NCI-H2081 treated with DMSO at 0.1 percent for 48 hours (cell line): ENCODE measurements around the gene TMEM203.
"Not testable (repeated sequence)": the region's sequence is repeated elsewhere in the genome, so short reads cannot be mapped to it uniquely, and the experiment has no call there.

ENCODE experiments used
- DNase-seq: peaks from one replicate; lab custom pipeline; 2025; lab: John Stamatoyannopoulos, UW

Gene TMEM203

DNA sequence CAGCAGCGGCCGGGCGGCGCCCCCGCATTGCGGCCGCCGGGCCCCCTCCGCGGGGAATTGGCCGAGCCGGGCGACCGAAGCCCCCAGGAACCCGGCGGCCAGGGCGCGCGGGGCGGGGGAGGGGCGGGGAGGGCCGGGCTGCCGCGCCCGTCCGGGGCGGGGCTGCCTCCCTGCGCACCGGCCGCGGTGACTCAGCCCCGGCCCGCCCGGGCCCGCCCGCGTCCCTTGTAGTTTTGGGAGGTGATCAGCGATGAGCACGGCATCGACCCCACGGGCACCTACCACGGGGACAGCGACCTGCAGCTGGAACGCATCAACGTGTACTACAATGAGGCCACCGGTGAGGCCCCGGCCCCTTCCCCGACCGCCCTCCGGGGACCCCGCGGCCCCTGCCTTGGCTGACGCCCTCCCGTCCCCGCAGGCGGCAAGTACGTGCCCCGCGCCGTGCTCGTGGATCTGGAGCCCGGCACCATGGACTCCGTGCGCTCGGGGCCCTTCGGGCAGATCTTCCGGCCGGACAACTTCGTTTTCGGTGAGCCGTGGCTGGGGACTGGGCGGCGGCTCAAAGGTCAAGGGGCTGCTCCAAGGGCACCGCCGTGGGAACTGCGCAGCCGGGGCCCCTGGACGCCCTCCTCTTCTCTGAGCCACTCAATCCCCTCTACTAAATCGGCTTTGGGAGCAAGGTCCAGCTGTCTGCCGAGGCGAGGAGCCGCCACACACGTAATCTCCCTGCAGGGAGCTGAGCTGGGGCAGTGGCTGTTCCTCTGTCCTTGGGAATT, 36.2 kb upstream of the TMEM203 start:
- DNase-seq: no peak

DNA sequence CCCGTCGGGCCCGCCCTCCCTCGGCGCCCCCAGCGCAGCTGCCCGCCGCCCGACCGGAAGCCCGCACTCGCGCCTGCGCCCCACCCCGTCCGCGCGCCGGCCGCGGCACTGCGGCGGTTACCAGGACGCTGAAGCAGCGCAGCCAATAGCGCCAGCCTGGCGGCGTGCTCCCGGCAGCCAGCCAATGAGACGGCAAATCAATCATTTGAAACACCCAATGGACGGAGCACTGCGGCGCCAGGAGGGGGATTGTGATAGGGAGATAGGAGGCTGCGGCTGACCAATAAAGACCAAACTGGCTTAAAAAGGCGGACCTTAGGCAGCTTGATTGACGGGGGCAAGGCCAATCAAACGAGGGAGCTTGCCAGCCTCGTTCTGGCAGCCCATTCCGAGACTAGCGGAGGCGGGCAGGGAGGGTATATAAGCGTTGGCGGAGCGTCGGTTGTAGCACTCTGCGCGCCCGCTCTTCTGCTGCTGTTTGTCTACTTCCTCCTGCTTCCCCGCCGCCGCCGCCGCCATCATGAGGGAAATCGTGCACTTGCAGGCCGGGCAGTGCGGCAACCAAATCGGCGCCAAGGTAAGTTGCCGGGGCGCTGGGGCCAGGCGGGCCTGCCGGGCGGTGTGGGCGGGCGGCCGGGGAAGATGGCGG, 35.5 kb upstream of the TMEM203 start, which contains the start of gene TUBB4B:
Gene TUBB4B (plus strand): TSS at position 447 of the 649 bp plus-strand sequence. CDS start 74 bp downstream, at position 521.
- DNase-seq: peak; percentile 99

DNA sequence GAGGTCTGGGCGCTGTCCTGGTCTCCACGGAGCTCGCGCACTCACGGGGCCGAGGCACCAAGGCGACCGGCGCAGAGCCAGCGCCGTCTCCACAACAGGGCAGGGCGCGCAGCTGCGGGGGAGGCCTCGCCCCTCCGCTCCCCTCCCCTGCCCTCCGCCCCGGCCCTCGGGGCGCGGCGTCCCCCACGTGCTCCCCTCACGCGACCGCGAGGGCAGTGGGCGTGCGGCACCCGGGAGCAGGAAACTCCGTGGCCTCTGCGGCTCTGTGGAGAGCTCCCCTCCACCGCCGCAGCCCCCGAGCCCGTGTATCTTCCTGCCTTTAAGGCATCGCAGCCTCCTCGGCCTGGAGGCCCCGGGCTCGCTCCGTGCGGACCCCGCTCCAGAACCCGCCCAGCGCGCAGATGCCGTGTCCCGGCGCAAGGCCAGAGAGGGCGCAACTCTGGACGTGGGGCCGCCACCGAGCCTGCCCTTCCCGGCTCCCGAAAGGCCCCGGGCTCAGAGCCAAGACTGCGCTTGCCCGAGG, 34.9 kb upstream of the TMEM203 start:
- DNase-seq: peak; percentile 21

DNA sequence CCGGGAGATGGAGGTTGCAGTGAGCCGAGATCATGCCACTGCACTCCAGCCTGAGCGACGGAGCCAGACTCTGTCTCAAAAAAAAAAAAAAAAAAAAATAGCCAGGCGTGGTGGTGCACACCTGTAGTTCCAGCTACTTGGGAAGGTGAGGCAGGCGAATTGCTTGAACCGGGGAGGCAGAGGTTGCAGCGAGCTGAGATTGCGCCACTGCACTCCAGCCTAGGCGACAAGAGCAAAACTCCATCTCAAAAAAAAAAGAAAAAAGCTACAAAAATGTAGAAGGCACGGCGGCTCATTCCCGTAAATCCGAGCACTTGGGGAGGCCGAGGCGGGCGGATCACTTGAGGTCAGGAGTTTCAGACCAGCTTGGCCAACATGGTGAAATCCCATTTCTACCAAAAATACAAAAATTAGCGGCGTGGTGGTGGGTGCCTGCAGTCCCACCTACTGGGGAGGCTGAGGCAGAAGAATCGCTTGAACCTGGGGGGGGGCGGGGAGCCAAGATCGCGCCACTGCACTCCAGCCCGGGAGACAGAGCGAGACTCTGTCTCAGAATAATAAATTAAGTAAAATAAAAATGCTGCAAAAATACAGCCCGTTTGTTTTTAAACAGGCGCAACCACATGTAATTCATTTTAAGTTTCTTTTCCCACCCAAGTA, 34.2 kb upstream of the TMEM203 start:
- not testable (repeated sequence) for DNase-seq

DNA sequence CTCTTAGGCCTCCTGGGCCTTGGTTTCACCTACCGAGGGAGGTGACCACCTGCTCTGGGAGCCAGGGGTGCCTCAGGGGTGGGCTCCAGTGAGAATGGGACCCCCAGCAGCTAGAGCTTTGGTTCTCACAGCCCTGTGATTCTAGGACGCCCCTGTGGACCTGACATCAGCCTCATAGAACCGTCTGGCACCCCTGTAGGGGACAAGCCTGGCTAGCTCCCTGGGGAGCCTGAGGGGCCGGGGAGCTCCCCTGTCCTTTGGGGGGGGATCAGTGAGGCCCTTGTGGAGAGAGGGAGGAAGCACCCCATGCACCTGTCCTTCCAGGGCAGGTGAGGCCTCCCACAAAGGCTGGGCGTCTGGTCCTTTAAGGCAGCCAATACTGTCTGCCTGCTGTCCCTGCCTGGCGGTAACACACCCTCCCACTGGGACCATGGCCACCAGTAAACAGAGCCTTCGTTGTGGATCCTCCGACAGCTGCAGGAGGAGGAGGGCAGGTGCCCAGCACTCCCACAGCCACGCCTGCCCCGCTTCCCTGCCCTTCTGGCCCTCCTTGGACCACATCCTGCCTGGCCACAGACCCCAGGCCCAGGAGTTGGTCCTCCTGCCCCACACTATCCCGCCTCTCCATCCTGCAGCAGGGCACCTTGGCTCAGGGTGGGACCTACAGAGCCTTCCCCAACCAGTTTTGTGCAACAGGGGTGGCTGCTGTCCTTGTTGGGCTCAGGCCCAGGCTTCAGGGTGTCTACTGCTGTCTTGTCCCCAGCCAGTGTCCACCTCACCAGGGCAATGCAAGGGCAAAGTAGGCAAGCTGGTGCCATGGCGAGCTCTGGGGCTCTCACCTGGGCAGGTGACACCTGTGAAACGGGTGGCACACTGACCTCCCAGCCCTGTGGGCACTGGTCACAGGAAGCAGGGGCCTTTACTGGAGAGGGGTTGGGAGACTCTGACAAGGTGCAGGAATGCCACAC, 32.6 kb upstream of the TMEM203 start:
- DNase-seq: peak; percentile 20

DNA sequence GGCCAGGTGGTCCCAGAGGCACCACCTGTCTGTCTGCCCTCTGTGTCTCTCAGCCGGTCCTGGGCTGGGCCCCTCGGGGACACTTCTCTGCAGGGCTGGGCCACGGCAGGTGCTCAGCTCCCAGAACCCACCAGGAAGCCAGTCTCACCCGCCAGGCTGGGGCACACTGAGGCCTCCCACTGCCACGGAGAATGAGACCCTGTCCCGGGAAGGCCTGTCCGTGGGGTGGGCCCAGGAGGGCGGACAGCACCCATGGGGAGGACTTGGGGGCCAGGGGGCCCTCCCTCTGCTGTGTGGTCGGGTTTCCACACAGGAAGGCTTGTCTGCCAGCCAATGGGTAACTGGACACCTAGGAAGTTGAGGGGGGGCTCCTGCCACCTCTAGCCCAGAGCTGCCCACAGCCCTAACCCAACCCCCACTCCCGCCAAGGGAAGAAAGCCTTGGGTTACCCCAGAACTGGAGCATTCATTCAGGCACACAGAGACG, 31.5 kb upstream of the TMEM203 start:
- no peak for DNase-seq

DNA sequence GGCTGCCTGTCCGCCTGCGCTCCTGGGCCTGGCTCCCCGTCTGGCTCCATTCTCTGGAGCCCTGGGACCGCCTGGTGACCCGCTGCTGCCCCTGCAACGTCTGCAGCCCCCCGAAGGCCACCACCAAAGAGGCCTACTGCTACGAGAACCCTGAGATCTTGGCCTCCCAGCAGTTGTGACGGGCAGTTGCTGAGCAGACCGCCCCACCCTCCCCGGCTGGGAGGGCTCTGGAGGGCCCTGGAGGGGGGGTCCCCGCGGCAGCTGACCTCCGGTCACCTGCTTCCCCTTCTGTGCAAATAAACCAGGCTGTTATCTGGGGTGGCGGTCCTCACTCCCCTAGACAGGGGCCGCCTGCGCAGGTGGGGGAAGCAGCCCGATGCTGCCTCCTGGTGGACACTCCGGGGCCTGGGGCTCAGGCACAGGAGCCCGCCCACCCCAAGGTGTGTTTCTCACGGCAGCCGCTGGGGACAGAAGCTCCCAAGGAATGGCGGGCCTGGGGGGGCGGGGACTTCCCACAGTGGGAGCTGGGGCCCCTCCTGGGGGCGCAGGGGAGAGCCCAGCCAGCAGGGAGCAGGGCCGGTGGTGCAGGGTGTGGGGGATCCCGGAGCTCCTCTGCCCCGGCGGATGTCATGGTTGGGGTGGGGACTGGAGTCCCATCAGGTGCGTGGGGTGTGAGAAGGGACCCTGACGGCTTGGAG, 30.9 kb upstream of the TMEM203 start:
- peak; percentile 34 for DNase-seq

DNA sequence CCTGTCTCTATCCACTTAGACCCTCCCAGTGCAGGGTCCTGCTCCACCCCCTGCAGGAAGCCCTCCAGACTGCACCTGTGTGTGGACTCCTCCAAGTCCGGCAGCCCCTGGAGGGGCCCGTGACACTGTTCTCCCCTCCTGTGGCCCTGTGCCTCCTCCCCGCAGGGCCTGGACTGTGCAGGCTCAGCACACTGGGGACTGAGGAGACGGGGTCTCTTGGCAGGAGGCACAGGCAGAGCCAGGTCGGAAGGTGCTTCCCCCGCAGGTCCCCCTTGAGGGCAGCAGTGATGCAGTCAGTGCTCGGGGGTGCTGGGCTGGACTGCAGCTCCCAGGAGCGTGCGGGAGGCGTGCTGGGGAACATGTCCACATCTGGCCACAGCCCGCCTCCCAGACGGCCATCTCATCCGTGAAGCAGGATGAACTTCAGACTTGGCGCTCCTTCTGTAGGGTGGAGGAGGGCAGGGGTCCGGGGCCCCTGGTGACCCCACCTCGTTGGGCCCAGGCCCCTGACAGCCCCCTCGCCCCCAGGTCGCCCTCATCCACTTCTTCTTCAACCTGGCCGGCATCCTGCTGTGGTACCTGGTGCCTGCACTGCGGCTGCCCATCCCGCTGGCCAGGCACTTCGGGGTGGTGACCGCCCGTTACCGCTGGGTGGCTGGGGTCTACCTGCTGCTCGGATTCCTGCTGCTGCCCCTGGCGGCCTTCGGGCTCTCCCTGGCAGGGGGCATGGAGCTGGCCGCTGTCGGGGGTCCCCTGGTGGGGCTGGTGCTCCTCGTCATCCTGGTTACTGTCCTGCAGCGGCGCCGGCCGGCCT, 30.2 kb upstream of the TMEM203 start:
- no peak for DNase-seq

DNA sequence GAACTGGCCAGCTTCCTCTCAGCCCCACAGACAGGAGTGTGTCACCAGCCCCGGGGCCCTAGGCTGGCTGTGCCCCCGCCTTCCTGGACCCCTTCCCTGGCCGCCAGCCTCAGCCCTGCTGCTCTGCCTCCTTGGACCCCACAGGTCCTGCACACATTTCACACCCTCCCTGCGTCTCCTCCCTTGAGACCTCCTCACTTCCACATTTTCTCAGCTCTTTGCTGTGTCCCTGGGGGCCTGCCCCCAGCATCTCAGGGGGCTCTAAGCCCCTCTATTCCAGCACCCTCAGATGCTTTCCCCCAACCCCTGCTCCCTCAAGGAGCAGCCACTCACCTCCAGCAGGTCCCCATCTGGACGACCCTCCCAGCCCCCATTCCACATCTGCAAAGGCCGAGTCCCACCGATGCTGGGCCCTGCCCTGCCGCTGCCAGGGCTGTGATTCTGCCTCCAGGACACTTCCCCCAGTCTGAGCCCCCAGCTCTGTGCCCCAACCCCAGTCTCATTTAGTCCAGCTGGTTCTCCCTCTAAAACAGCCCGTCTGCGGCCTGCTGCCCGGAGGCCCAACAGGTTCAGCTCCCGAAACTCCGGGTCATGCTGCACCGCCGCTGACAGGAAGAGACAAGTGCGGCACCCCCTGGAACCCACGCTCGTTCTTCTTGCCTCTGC, 29.4 kb upstream of the TMEM203 start:
- no peak for DNase-seq

DNA sequence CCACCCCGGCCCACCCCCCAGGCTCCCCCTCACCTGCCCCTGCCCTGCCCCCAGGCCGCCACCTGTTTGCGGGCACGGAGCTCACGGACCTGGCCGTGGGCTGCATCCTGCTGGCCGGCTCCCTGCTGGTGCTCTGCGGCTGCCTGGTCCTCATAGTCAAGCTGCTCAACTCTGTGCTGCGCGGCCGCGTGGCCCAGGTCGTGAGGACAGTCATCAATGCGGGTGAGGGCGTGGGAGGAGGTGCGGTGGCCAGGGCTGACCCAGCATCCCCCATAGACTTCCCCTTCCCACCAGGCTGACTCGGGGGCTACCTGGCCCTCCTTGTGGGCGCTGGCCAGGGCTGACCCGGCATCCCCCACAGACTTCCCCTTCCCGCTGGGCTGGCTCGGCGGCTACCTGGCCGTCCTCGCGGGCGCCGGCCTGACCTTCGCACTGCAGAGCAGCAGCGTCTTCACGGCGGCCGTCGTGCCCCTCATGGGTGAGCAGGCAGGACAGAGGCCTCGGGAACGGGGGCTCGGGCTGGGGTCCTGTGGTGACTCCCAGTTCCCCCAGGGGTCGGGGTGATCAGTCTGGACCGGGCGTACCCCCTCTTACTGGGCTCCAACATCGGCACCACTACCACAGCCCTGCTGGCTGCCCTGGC, 28.7 kb upstream of the TMEM203 start:
- DNase-seq: no peak

DNA sequence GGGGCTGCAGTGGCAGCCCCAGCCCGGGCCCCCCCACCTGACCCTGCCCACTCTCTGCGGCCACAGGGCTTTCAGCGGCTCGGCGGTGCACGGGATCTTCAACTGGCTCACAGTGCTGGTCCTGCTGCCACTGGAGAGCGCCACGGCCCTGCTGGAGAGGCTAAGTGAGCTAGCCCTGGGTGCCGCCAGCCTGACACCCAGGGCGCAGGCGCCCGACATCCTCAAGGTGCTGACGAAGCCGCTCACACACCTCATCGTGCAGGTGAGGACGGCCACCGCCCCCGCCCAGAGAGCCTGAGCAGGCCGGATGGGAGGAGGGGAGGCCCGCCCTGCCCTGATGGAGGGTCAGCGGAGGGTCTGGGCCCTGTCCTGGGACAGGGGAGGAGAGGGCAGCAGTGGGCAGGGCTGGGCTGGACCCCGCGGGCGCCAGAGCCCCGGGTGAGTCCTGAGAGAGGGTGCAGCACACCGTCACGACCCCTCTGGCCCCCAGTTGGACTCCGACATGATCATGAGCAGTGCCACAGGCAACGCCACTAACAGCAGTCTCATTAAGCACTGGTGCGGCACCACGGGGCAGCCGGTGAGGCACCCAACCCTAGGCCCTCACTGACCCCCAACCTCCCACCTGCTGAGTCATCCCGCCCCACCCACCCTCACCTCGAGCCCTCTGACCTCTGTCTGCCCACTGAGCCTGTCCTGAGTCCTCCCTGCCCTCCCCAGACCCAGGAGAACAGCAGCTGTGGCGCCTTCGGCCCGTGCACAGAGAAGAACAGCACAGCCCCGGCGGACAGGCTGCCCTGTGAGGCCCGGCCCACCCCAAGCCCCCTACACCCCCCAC, 27.9 kb upstream of the TMEM203 start:
- no peak for DNase-seq

DNA sequence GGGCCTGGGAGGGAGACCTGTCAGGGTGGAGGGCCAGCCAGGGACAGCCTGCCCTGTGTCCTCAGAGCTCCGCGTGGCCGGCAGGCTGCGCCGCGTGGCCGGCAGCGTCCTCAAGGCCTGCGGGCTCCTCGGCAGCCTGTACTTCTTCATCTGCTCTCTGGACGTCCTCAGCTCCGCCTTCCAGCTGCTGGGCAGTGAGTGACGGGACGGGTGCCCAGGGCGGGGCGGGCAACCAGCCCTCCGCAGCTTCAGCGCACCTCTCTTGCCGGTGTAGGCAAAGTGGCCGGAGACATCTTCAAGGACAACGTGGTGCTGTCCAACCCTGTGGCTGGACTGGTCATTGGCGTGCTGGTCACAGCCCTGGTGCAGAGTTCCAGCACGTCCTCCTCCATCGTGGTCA, 27.1 kb upstream of the TMEM203 start:
- no peak for DNase-seq

DNA sequence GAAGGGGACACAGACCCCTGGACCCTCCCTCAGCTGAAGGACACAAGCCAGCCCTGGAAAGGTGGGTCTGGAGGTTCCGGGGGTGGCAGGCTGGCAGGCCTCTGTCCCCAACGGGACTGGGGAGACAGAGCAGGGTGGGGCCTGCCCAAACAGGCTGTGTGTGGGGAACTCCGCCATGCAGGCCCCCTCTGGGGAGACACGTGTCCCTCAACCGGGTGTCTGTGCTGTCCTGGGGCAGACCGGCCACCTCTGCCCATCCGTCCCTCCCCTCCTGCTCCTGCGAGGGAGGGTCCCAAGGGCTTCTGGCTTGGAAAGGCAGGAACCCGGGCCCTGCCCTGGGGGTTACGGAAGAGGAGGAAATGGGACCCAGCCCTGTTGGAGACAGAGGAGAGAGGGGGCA, 26.7 kb upstream of the TMEM203 start:
- DNase-seq: no peak

DNA sequence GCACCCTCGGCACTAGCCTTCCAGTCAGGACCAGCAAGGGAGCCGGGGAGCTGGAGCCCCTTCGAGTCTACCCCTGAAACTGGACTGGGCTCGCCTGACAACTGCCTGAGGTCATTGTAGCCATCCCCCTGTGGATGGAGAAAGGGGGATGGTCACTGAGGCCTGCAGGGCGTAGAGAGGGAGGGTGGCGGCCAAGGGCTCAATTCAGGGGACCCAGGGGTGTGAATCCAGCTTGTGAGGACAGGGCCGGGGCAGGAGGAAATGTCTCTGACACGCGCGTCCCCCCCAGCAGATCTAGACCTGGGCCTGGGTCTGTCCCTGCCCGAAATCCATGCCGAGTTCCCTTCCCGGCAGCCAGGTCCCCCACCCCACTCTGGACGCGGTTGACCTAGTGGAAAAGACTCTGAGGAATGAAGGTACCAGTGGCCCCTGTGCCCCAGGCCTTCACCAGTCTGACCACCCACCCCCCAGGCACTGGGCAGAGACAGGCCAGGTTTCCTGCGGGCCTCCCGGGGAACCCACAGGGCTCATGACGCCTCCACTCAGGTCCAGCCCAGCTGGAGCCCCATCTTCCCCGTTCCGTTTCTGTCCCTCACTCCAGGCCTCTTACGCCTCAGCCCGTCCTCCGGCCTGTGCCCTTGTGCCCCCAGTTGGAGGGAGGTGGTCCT, 26.1 kb upstream of the TMEM203 start:
- DNase-seq: no peak

DNA sequence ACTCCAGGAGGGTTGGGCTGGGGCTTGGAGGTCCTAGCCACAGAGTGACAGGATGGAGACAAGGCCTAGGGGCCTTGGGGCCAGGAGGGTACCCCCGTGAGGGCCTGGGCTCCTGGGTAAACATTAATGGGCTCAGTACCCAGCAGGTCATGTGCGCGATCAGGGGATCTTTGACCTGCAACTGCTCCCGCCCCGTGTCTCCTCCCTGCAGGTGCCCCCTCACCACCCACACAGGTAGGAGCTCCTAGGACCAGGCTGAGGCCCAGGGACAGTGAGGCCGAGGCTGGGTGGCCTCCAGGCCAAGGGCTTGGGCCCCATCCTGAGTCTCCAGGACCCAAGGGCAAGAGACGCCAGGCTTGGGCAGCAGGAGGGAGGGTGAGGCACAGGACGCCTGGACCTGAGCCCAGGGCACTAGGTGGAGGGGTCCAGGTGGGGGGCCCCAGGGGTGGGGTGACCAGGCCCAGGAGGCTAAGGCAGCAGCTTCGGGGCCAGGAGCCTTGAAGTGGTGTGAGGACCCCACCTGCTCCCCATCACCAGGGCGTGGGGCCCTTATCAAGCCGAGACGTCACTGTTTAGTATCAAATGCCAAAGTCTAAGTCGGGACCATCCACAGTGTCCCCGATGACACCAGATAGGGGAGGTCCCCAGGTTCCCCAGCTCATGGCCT, 25.4 kb upstream of the TMEM203 start, which contains the start of gene SLC34A3:
Gene SLC34A3 (plus strand): TSS at position 197 of the 667 bp plus-strand sequence. CDS start 802 bp downstream, outside the sequence.
- no peak for DNase-seq

DNA sequence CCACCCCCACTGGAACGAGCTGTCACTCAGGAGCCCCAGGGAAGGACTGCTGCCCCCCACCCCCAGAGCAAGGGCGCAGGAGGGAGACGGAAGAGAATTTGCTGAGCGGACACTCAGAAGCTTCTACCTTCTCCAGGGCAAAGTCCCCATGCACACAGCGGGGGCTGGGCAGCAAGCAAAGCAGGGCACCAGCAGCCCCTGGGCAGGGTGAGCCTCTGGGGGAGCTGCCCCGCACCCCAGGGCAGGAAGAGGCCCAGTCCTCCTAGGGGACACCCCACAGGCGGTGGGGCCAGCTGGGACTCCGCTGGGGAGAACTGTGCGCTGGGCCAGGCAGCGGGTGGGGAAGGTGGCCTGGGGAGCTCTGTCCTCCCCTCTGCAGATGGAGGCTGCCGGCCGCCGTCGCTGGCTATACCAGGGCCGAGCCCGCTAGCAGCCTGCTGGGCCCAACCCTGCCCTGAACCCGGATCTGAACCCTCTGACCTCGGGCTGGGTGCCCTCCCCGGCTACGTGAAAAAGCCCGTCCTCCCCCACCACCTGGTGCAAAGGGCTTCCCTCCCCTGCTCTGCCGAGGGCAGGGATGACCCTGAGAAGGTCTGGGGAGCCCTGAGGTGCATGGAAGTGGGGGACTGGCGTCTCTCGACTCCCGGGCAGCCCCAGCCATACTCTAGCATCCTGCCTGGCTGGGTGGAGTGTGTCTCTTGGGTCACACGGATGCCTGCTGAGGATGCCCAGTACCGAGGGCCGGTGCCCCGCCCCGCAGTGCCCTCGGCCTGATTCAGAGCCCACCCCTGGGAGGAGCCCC, 24.7 kb upstream of the TMEM203 start:
- no peak for DNase-seq
